ENCODE measurements around the gene CACNA1I.

The CACNA1I gene

DNA sequence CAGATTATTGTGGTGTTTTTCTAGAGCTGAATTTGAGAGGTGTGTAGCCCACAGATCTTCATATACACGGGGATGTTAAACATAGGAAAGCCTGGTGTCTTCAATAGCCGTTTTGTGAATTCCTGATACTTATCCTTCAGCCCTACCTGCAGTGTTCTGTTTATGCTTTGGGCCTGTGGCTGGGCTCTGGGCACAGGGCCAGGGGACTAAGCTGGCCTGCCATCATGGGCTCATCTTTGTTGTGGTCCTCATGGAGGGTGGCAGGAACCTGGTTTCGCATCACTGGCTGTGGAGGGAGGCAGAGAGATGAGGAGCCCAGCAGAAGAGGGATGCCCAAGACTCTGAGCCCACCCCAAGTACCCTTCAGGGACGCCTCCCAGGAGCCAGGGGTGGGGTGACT, 112.4 kb downstream of the CACNA1I start:
- FAIRE-seq, result no peak
- DNase-seq (ENCODE audit: extremely low spot score, insufficient read length, low read depth), result no peak

DNA sequence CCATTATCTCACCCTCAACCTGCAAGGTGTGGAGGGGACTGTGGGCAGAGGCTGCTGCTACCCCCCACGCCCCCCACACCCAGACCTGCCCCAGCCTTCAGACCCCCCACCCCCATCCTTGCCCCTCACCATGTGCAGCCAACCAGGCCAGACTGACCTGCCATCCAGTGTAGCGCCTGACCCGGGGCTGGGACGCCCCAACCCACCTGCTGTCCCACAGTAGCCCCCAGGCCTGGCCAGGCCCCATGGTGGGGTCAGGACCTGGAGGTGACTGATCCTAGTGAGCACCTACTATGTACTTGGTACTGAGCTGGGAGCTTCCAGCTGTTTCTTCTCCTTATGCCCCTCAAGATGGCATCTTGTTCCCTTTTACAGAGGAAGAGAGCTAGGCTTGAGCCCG, 113.1 kb downstream of the CACNA1I start:
- DNase-seq (ENCODE audit: extremely low spot score, insufficient read length, low read depth) (no peak), FAIRE-seq (no peak)

- FAIRE-seq (no peak), DNase-seq (ENCODE audit: extremely low spot score, insufficient read length, low read depth) (no peak)
These were observed 114.2 kb downstream of the CACNA1I start for GRCh38 chr22:39684702-39685281.

DNA sequence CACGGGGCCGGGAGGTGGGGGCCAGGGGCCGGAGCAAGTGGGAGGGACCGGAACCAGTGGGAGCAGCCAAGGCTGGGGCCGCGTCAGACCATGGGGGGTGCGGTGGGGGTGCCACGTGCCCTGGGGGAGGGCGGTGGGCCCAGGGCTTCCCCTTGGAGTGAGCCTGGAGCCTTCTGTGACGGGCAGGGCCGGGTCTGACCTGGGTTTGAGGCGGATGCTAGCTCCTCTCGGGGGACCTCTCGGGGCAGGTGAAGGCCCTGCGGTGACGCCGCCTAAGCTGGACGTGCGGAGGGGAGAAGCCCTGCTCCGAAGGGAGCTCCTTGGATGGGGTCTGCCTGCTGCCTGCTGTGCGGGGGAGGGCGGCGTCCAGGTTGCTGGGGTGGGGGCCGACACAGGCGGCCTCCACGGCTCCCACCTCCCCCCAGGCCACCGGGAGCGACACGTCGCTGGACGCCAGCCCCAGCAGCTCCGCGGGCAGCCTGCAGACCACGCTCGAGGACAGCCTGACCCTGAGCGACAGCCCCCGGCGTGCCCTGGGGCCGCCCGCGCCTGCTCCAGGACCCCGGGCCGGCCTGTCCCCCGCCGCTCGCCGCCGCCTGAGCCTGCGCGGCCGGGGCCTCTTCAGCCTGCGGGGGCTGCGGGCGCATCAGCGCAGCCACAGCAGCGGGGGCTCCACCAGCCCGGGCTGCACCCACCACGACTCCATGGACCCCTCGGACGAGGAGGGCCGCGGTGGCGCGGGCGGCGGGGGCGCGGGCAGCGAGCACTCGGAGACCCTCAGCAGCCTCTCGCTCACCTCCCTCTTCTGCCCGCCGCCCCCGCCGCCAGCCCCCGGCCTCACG, 115.0 kb downstream of the CACNA1I start:
- DNase-seq (ENCODE audit: extremely low spot score, insufficient read length, low read depth) (no peak), FAIRE-seq (no peak)

GRCh38 chr22:39686178-39686620, 115.6 kb downstream of the CACNA1I start:
- DNase-seq (ENCODE audit: extremely low spot score, insufficient read length, low read depth) (no peak), FAIRE-seq (no peak)

GRCh38 chr22:39686776-39687525, 116.4 kb downstream of the CACNA1I start:
- DNase-seq (ENCODE audit: extremely low spot score, insufficient read length, low read depth) (no peak), FAIRE-seq (no peak)

DNA sequence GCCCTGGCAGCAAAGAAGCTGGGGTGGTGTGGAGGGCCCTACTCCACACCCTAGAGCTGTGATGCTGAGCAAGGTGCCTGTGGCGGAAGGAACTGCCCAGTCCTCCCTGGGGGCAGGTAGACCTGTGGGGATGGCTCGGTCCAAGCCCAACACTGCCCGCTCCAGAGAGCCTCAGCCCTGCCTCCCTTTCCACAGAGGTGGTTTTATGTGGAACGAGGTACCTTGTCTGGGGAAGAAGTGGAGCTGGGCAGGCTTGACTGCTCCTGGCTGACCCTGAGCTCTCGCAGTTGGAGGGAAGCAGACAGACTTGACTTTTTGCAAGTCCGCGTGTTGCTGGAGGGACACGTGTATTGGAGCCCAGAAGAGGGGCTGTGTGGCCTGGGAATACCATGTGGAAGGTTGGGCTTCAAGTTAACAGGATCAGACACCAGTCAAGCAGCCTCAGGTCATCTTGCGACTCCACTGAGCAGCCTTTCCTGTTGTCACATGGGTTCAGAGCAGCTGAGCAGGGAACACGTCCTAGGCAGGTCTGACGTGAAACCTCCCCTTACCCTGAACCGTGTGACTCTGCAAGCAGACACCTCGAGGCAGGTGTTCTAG, 117.7 kb downstream of the CACNA1I start:
- no peak for FAIRE-seq
- DNase-seq (ENCODE audit: extremely low spot score, insufficient read length, low read depth), result no peak

GRCh38 chr22:39689421-39689820, 118.9 kb downstream of the CACNA1I start:
- FAIRE-seq, result no peak
- DNase-seq (ENCODE audit: extremely low spot score, insufficient read length, low read depth), result no peak

DNA sequence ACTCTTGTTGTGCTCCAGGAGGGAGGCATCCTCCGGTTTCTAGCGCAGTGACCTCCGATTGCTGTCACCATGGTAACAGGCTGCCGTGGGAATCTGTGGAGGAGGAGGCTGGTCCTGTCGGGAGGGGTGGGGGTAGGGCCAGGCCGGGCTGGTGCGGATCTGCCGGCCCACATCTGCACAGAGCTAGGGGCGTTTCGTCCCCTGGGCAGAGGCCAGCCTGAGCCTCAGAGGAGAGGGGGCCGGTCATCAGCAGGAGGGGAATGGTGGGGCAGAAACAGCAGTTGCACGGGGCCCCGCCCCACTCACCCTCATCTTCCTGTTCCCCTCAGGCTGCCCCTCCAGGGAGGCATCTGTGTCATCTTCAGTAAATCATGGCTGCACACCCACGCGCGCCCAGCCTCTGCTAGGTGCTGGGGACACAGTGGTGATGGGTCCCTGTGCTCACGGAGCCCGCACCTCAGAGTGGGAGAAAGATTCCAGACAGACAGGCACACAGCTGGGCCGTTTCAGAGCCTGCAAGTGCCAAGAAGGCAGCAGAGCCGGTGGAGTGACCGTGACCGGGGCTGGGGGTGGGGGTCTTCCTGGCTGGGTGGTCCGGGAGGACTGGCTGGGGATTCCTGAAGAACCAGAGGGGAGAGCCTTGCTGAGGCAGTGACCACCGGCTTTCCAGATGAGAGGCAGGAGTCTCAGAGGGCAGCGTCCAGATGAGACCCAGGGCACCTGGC, 120.5 kb downstream of the CACNA1I start:
- FAIRE-seq, result no peak
- DNase-seq (ENCODE audit: extremely low spot score, insufficient read length, low read depth), result no peak

- DNase-seq (ENCODE audit: extremely low spot score, insufficient read length, low read depth) (no peak), FAIRE-seq (no peak)
These were observed 123.5 kb downstream of the CACNA1I start for GRCh38 chr22:39693943-39694500.

- FAIRE-seq (no peak), DNase-seq (ENCODE audit: extremely low spot score, insufficient read length, low read depth) (no peak)
These were observed 127.4 kb downstream of the CACNA1I start for GRCh38 chr22:39697790-39698430.

GRCh38 chr22:39699631-39700360, 129.2 kb downstream of the CACNA1I start:
- no peak for FAIRE-seq
- DNase-seq (ENCODE audit: extremely low spot score, insufficient read length, low read depth), result no peak

- no peak for DNase-seq (ENCODE audit: extremely low spot score, insufficient read length, low read depth)
- FAIRE-seq, result no peak
These were observed 130.0 kb downstream of the CACNA1I start for GRCh38 chr22:39700565-39700964.

GRCh38 chr22:39703091-39703490, 132.5 kb downstream of the CACNA1I start:
- no peak for FAIRE-seq
- DNase-seq (ENCODE audit: extremely low spot score, insufficient read length, low read depth), result no peak

DNA sequence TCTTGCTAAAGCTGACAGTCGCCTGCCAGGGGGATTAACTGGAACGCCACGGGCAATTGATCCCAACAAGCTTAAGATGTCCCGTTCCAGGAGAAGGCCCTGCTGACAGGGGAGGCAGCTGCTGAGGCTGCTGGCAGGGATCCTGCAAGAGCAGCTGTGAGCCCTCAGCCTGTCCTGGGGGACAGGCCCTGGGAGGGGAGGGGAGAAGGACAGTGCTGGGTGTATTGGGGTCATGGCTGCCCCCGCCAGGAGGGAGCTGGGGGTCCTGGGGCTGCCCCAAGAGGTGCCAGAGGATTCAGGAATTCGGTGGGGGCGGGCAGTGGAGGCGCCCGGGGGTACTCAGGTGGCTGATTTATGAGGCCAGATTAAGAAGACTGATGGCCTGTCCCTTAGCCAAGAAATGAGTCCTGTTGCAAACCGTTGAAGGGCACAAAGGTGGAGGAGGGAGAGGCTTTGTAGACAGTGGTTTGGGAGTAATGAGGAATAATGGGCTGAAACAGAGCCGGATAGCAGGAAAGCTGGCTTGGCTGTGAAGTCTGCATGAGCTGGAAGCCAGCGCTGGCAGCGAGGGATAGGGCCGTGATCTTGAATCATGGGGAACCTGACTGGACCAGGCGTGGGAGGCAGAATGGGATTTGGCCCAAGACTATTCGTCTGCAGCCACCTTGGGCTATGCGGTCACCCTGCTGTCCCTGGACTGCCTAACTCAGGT, 133.5 kb downstream of the CACNA1I start:
- FAIRE-seq, result no peak
- no peak for DNase-seq (ENCODE audit: extremely low spot score, insufficient read length, low read depth)

DNA sequence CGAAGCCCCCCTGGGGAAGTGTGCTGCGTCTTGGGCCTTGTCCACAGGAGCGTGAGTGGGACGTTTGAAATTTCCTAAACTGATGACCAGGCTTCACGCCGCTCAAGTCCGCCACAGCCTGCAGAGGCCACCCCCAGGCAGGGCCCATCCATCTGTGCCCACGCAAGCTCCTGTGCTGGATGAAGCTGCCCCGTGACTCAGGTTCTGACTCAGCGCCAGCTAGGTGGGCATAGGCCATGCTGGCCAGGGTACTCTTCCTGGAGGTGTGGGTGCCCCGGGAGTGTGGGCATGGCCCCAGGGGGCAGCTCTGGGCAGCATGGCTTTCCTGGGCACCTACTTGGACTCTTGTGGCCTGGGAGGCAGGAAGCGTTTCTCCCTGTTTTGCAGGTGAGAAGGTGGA, 134.8 kb downstream of the CACNA1I start:
- no peak for FAIRE-seq

GRCh38 chr22:39706376-39707140, 136.0 kb downstream of the CACNA1I start:
- DNase-seq (ENCODE audit: extremely low spot score, insufficient read length, low read depth) (no peak), FAIRE-seq (no peak)

More for the DNA sequence above, 134.8 kb downstream of the CACNA1I start:
- no peak for DNase-seq (ENCODE audit: extremely low spot score, insufficient read length, low read depth)

Data from GM18507 (cell line).